Natural killer cell (primary cell): ENCODE data around the gene AEBP1. TPM values are rescaled to one million over a fixed set of nuclear protein-coding genes. Genes with fewer than 3 reads are reported as not detected.

Source experiments
- ATAC-seq, 3 donors: fragments of 150-1000 bp in 2 of 3; fragments of 200-7000 bp in 1 of 3; cut with Tn5 transposase; 1 replicate in 1 of 3; 2 replicates in 2 of 3; pipeline ENCODE4 v1.10.0; 2021; ENCODE audit warnings: mild to moderate bottlenecking in 2 of 3, moderate library complexity in 2 of 3
- DNase-seq, 2 donors: peaks; one replicate each; pipeline versions ENCODE4 v3.0.0 to v3.0.0-alpha.2; 2013 to 2021; ENCODE audit warnings: mixed read lengths in 1 of 2
- H3K27ac ChIP-seq: one replicate; pipeline ENCODE4 v1.5.1; 2013; ENCODE audit warnings: mild to moderate bottlenecking, low read length
- H3K27me3 ChIP-seq: one replicate; pipeline ENCODE4 v1.6.1; 2013; ENCODE audit warnings: low read length; ENCODE audit not compliant: control insufficient read depth, insufficient read depth
- H3K36me3 ChIP-seq: one replicate; pipeline ENCODE4 v1.6.1; 2013; ENCODE audit warnings: low read length; ENCODE audit not compliant: control insufficient read depth, insufficient read depth
- H3K4me1 ChIP-seq: one replicate; pipeline ENCODE4 v1.6.1; 2013; ENCODE audit warnings: low read length; ENCODE audit not compliant: control insufficient read depth, insufficient read depth
- H3K4me3 ChIP-seq: one replicate; pipeline ENCODE4 v1.5.1; 2013; ENCODE audit warnings: low read length
- H3K9me3 ChIP-seq: one replicate; pipeline ENCODE4 v1.6.1; 2013; ENCODE audit warnings: low read length; ENCODE audit not compliant: control insufficient read depth, insufficient read depth
- H3K27ac Mint-ChIP-seq, 2 donors: one replicate each; pipeline ENCODE4 v1.8.0; 2022; ENCODE audit warnings: mild to moderate bottlenecking in 2 of 2, mixed read lengths in 2 of 2, moderate library complexity in 1 of 2
- H3K27me3 Mint-ChIP-seq, 2 donors: one replicate each; pipeline ENCODE4 v1.8.0; 2022; ENCODE audit warnings: low read depth in 2 of 2, mixed read lengths in 2 of 2
- H3K36me3 Mint-ChIP-seq: one replicate; pipeline ENCODE4 v1.8.0; 2022; ENCODE audit warnings: mixed read lengths
- H3K4me1 Mint-ChIP-seq, 2 donors: one replicate each; pipeline ENCODE4 v1.8.0; 2022; ENCODE audit warnings: mixed read lengths in 2 of 2
- H3K4me3 Mint-ChIP-seq: one replicate; pipeline ENCODE4 v1.8.0; 2022; ENCODE audit warnings: mild to moderate bottlenecking, moderate library complexity, mixed read lengths
- H3K9me3 Mint-ChIP-seq, 2 donors: one replicate each; pipeline ENCODE4 v1.8.0; 2022; ENCODE audit warnings: mixed read lengths in 2 of 2
- CTCF ChIP-seq: fragments of 200-600 bp; IDR thresholded peaks from one replicate; pipeline ENCODE4 v1.8.0; 2022; ENCODE audit warnings: antibody characterized with exemption
- WGBS: methylation state at CpG from one replicate; pipeline ENCODE4 v1.1.7; 2013; ENCODE audit warnings: missing lambda C conversion rate; ENCODE audit not compliant: insufficient coverage; 5-methylcytosine and 5-hydroxymethylcytosine counted together
- intact Hi-C: fragments of 100-400 bp; cut with micrococcal nuclease; formaldehyde crosslinking; loops from one replicate; pipeline ENCODE4 v1.14.2; 2022
- total RNA-seq, 4 donors: library from RNA; stranded (reverse); fragments of 120-200 nt in 1 of 4; gene quantifications; one replicate each; pipeline versions ENCODE4 v1.2.3 to v1.2.4, GENCODE V29; 2013 to 2022

Gene AEBP1
- total RNA-seq, 3 donors from 2014 or later (not counting 1 experiment from before 2014, with no cell fraction given) = 3.3 to 9.0 (median 6.4) TPM

DNA sequence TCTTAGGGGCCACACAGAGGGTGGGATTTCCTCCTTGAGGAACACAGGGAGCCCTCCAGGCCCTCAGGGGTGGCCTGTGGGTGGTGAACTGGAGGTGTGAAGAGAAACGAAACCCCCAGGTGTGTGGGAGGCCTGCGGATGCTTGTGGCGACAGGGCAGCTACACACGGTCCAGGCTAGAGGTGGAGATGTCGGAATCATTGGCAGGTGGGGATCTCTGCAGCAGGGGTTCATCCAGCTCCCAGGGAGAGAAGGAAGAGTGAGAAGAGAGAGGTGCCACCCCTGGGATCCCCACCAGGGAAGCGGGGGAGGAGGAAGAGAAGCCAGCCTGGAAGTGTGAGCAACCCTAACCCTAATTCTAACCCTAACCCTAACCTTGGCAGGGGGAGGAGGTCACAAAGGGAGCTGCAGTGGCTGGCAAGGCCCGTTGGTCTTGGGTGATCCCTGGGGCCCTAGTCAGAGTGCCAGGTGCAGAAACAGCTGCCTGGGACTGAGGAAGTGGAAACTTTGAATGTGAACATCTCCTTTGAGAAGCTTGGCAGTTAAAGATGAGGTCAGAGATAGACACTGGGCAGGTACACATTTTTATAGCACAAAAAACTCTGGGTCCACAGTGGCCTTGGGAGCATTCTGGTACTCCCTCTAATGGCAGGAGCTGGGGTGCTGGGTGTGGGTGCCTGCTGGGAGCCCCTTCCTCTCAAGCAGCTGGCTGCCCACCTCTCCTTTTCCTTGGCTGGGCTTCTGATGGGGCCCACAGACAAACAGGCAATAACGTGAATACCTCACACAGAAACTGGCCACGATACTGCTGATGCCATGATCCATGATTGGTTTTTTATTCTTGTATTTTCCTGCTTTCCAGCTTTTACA, 6.8 kb upstream of the AEBP1 start:
- Mint-ChIP-seq H3K27ac (no peak overlapping the region), H3K4me1 (no peaks in the 10 kb centered on the region), H3K4me3 (no peak overlapping the region), H3K27me3 (peaks cover 0 to 2% of the 10 kb centered on the region in 2 donors), H3K36me3 (no peaks in the 10 kb centered on the region), H3K9me3 (no peaks in the 10 kb centered on the region)
- H3K27me3 ChIP-seq = no peaks in the 10 kb centered on the region
- H3K36me3 ChIP-seq = no peaks in the 10 kb centered on the region
- intact Hi-C loops = no loop called here
- DNase-seq (no peak), ATAC-seq (no peak)
- WGBS = 49% methylated on average over 8 of the region's 9 CpGs
- H3K9me3 ChIP-seq = no peaks in the 10 kb centered on the region
- H3K4me3 ChIP-seq = no peak overlapping the region
- TF ChIP-seq CTCF = no peak
- peaks cover 11% of the 10 kb centered on the region for H3K4me1 ChIP-seq
- H3K27ac ChIP-seq = peak overlapping the region; percentile 46

DNA sequence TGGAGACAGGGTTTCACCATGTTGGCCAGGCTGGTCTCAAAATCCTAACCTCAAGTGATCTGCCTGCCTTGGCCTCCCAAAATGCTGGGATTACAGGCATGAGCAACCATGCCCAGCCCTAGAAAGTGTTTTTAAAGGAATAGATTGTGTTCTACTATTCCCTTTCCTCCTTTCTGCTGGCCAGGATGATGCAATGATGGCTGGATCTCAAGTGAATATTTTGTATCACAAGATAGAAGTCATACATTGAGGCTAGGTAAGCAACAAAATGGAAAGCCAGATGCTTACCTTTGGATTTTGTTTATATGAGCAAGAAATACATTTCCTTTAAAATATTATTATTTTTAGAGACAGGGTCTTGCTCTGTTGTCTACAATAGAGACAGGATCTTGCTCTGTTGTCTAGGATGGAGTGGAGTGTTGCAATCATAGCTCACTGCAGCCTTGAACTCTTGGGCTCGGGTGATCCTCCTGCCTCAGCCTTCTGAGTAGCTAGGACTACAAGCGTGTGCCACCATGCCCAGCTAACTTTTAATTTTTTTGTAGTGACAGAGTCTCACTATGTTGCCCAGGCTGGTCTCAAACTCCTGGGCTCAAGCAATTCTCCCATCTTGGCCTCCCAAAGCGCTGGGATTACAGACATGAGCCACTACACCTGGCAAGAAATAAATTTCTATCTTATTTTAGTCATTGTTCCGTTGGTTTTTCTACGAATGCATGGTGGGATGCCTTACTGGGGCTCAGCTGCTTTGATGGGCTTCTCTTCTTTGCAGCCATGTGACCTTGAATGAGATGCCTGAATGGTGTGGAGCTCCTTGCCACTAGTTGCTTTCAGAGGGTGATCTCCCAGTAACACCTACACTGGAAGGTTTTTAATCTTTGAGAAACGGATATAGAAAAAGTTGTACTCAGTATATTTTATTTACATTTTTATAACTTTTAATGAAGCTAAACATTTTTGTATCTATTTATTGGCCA, 5.8 kb upstream of the AEBP1 start:
- no peaks in the 10 kb centered on the region for H3K9me3 ChIP-seq
- intact Hi-C loops = no loop called here
- Mint-ChIP-seq H3K4me3 (no peak overlapping the region), H3K27ac (no peak overlapping the region), H3K9me3 (no peaks in the 10 kb centered on the region), H3K4me1 (peaks cover 0 to 3% of the 10 kb centered on the region in 2 donors), H3K27me3 (peaks cover 0 to 10% of the 10 kb centered on the region in 2 donors), H3K36me3 (no peaks in the 10 kb centered on the region)
- H3K36me3 ChIP-seq = no peaks in the 10 kb centered on the region
- H3K27me3 ChIP-seq = no peaks in the 10 kb centered on the region
- TF ChIP-seq CTCF = no peak
- H3K4me3 ChIP-seq = no peak overlapping the region
- H3K4me1 ChIP-seq = peaks cover 11% of the 10 kb centered on the region
- H3K27ac ChIP-seq = no peak overlapping the region
- WGBS = 76% methylated on average over 5 of the region's 6 CpGs
- ATAC-seq = no peak
- DNase-seq = no peak

DNA sequence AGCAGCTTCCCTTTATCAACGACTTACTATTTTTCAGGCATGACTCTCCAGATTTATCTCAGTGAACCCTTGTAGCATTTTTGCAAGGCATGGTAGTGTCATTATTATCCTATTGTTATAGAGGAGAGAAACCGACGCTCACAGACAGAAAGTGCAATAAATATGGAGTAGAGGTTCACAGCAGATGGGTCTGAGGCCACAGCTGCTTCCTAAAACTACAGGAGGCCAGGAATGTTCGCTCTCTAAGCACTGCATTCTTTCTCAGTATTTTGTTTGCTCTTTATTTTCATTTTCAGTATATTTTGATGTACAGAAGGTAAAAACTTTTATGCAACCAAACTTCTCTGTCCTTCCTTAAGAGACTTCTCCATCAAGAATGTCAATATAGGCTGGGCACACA, 4.5 kb upstream of the AEBP1 start:
- peaks cover 0 to 5% of the 10 kb centered on the region in 2 donors for H3K4me1 Mint-ChIP-seq
- H3K27ac Mint-ChIP-seq = no peak overlapping the region
- Histone ChIP-seq H3K27ac (no peak overlapping the region), H3K36me3 (no peaks in the 10 kb centered on the region), H3K4me3 (no peak overlapping the region), H3K9me3 (no peaks in the 10 kb centered on the region), H3K4me1 (peaks cover 18% of the 10 kb centered on the region), H3K27me3 (no peaks in the 10 kb centered on the region)
- no peak overlapping the region for H3K4me3 Mint-ChIP-seq
- ATAC-seq (no peak), DNase-seq (no peak)
- peaks cover 0 to 11% of the 10 kb centered on the region in 2 donors for H3K27me3 Mint-ChIP-seq
- no peaks in the 10 kb centered on the region for H3K9me3 Mint-ChIP-seq
- no peaks in the 10 kb centered on the region for H3K36me3 Mint-ChIP-seq
- TF ChIP-seq CTCF = no peak
- intact Hi-C loops = no loop called here
- WGBS = 66% methylated on average over 2 of the region's 4 CpGs
